ENCODE measurements around the gene PTPRH.
"Not testable (repeated sequence)": the region's sequence is repeated elsewhere in the genome, so short reads cannot be mapped to it uniquely, and the experiment has no call there.

Gene PTPRH

GRCh38 chr19:55228015-55228391 is 18.7 kb upstream of the PTPRH start:
- no peak for DNase-seq (ENCODE audit: low read depth)
- TF ChIP-seq MYC (IDR thresholded peaks at IDR 0.05; ENCODE audit: low read depth, low read length) (no peak), POLR2A (IDR thresholded peaks at IDR 0.05; ENCODE audit: extremely low read depth, insufficient read length) (no peak), CTCF (IDR thresholded peaks at IDR 0.05; ENCODE audit: low read depth, low read length) (no peak), MAX (IDR thresholded peaks at IDR 0.05; ENCODE audit: low read depth, low read length) (no peak)
- H3K4me3 ChIP-seq (ENCODE audit: low read depth, low read length) = no peak overlapping the region

- TF ChIP-seq POLR2A (IDR thresholded peaks at IDR 0.05; ENCODE audit: extremely low read depth, insufficient read length) = no peak
- TF ChIP-seq MYC (IDR thresholded peaks at IDR 0.05; ENCODE audit: low read depth, low read length) = no peak
- no peak for TF ChIP-seq CTCF (IDR thresholded peaks at IDR 0.05; ENCODE audit: low read depth, low read length)
- no peak for TF ChIP-seq MAX (IDR thresholded peaks at IDR 0.05; ENCODE audit: low read depth, low read length)
- DNase-seq (ENCODE audit: low read depth) = no peak
- no peak overlapping the region for H3K4me3 ChIP-seq (ENCODE audit: low read depth, low read length)
Observed at GRCh38 chr19:55227241-55228014, 18.1 kb upstream of the PTPRH start.

GRCh38 chr19:55226788-55227187 is 17.5 kb upstream of the PTPRH start:
- H3K4me3 ChIP-seq (ENCODE audit: low read depth, low read length) = no peak overlapping the region
- DNase-seq (ENCODE audit: low read depth) = no peak
- no peak for TF ChIP-seq POLR2A (IDR thresholded peaks at IDR 0.05; ENCODE audit: extremely low read depth, insufficient read length)

GRCh38 chr19:55226273-55226672 is 17.0 kb upstream of the PTPRH start:
- no peak overlapping the region for H3K4me3 ChIP-seq (ENCODE audit: low read depth, low read length)
- TF ChIP-seq MYC (IDR thresholded peaks at IDR 0.05; ENCODE audit: low read depth, low read length) (no peak), MAX (IDR thresholded peaks at IDR 0.05; ENCODE audit: low read depth, low read length) (no peak), POLR2A (IDR thresholded peaks at IDR 0.05; ENCODE audit: extremely low read depth, insufficient read length) (no peak), CTCF (IDR thresholded peaks at IDR 0.05; ENCODE audit: low read depth, low read length) (no peak)
- no peak for DNase-seq (ENCODE audit: low read depth)

GRCh38 chr19:55225415-55225958 is 16.2 kb upstream of the PTPRH start:
- TF ChIP-seq CTCF (IDR thresholded peaks at IDR 0.05; ENCODE audit: low read depth, low read length) = no peak
- DNase-seq (ENCODE audit: low read depth) = peak; percentile 28
- H3K4me3 ChIP-seq (ENCODE audit: low read depth, low read length) = no peak overlapping the region

GRCh38 chr19:55224679-55225414 is 15.5 kb upstream of the PTPRH start:
- H3K4me3 ChIP-seq (ENCODE audit: low read depth, low read length); DNase-seq (ENCODE audit: low read depth): not testable (repeated sequence)

All from NB4 (cell line).